GM10266 (cell line): ENCODE measurements around the gene RGL3.
"Not testable (repeated sequence)": the region's sequence is repeated elsewhere in the genome, so short reads cannot be mapped to it uniquely, and the experiment has no call there.

ENCODE experiments used
- DNase-seq: peaks from one replicate; pipeline ENCODE4 v3.0.0; 2012; ENCODE audit errors: extremely low spot score
- CTCF ChIP-seq: IDR thresholded peaks from 2 replicates; pipeline ENCODE4 v1.5.1; 2012; ENCODE audit warnings: mild to moderate bottlenecking, low read depth; ENCODE audit not compliant: control insufficient read depth, insufficient read depth; ENCODE audit errors: missing control alignments

RGL3 gene

GRCh38 chr19:11359421-11359820 lies 59.7 kb downstream of the RGL3 start:
- no peak for DNase-seq
- no peak for TF ChIP-seq CTCF

GRCh38 chr19:11356676-11357550 lies 62.2 kb downstream of the RGL3 start:
- DNase-seq: no peak
- no peak for TF ChIP-seq CTCF

DNA sequence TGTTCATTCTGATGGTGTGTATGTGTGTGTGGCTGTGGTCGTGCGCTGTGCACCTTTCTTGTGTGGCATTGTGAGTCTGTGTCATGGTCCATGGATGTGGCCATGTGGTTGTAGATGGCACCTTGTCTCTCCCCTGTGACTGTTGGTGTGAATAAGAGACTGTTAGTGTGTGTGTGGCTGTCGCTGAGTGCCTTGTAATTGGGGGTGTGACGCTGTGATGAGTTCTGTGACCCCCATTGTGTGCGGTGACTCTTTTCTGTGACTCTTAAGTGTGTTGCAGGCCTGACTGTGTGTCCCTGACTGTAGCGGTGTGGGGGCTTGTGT lies 63.1 kb downstream of the RGL3 start:
- no peak for DNase-seq
- no peak for TF ChIP-seq CTCF

DNA sequence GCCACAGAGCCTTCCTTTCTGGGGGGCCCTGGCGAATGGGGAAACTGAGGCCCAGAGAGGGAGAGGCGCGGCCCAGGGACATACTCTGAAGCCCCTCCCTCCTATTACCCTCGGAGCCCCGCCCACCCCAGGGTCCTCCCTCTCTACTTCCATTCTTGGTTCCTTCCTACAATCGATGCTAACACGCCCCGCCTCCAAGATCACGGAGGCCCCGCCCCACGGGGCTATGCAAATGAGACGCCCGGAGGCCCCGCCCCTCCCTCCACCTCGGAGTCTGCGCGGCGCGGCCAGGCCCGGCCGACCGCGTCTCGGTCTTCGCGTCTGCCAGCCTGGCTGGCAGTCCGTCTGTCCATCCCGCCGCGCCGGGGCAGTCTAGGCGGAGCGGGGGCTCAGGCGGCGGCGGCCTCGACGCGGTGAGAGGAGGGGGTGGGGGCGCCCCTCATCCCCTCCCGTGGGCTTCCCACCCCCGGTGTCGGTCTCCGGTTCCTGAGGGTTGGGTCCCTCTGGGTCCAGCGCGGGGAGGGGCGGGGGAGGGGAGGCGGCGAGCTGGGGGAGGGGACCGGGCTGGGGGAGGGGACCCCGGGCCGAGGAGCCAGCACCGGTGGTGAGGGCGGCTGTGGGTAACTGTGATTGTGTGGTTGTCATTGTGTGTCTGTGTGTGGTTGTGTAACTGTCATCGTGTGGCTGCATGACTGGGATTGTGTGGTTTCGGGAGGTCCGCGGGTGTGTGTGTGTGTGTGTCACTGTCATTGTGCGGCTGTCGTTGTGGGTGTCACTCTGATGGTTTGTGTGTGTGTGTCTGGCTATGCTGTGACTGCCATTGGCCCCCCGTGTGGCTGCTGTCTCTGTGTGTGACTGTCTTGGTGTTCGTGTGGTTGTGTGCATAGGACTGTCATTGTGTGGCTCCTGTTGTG lies 63.7 kb downstream of the RGL3 start, which contains the start of gene PLPPR2:
Gene PLPPR2 (plus strand): TSS at position 273 of the 914 bp plus-strand sequence. CDS start 2,242 bp downstream, outside the sequence.
- TF ChIP-seq CTCF: no peak
- peak; percentile 94 for DNase-seq

DNA sequence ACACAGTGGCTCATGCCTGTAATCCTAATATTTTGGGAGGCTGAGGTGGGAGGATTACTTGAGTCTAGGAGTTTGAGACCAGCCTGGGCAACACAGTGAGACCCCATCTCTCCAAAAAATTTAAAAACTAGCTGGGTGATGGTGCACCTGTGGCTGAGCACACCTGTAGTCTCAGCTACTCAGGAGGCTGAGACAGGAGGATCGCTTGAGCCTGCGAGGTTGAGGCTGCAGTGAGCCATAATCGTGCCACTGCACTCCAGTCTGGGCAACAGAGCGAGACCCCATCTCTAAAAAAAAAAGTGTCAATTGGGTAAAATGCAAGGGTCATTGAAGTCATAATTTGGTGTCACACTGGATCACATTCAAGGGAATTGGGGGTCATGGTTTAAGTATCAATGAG lies 65.0 kb downstream of the RGL3 start:
- DNase-seq: not testable (repeated sequence)

- DNase-seq: no peak
- TF ChIP-seq CTCF: no peak
Measured at GRCh38 chr19:11349171-11349570, 69.9 kb downstream of the RGL3 start.

DNA sequence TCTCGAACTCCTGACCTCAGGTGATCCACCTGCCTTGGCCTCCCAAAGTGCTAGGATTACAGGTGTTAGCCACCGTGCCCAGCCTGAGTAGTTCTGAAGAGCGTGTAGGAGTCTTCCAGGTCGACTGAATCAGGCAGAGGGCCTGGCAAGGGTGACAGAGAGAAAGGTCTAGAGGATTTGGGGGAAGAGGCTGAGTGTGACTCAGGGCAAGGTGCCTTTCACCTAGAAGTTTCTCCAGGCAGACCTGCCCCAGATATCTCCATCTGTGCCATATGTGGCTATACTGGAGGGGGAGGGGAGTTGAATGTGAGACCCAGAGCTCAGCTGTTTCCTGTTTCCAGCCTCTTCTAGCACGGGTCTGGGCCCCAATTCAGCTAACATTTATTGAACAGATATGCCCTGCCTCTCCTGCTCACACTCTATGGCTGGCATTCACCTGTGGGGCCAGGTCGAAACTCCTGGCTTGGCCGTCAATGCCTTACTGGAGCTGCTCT lies 71.5 kb downstream of the RGL3 start:
- no peak for DNase-seq
- TF ChIP-seq CTCF: no peak
